Aorta (tissue), 5 donors: ENCODE measurements around the gene STAMBP. TPM values are rescaled to one million over a fixed set of nuclear protein-coding genes. Genes with fewer than 3 reads are reported as not detected.

Experiments used
- ATAC-seq: fragments of 200-7000 bp; cut with Tn5 transposase; one replicate; pipeline ENCODE4 v1.9.1; 2022; ENCODE audit warnings: moderate library complexity; ENCODE audit not compliant: low FRiP score
- DNase-seq, 2 donors: peaks; one replicate each; pipeline ENCODE4 v3.0.0-alpha.2; 2020
- H3K27ac ChIP-seq, 2 donors: one replicate each; pipeline ENCODE4 v1.5.1; 2013; ENCODE audit warnings: low read length in 2 of 2, mild to moderate bottlenecking in 2 of 2, moderate library complexity in 2 of 2, control low read depth in 1 of 2, inconsistent platforms in 1 of 2, low read depth in 1 of 2
- H3K27me3 ChIP-seq, 2 donors: one replicate each; pipeline ENCODE4 v1.6.1; 2013; ENCODE audit warnings: control low read depth in 1 of 2, low read length in 1 of 2, mild to moderate bottlenecking in 1 of 2, moderate library complexity in 1 of 2; ENCODE audit not compliant: insufficient read depth in 2 of 2, control insufficient read depth in 1 of 2
- H3K36me3 ChIP-seq, 2 donors: one replicate each; pipeline ENCODE4 v1.6.1; 2013; ENCODE audit warnings: control low read depth in 1 of 2, low read length in 1 of 2, mild to moderate bottlenecking in 1 of 2; ENCODE audit not compliant: insufficient read depth in 2 of 2, control insufficient read depth in 1 of 2
- H3K4me1 ChIP-seq, 2 donors: one replicate each; pipeline ENCODE4 v1.6.1; 2013; ENCODE audit warnings: low read length in 2 of 2, control low read depth in 1 of 2, mild to moderate bottlenecking in 1 of 2, moderate library complexity in 1 of 2; ENCODE audit not compliant: insufficient read depth in 2 of 2, control insufficient read depth in 1 of 2
- H3K4me3 ChIP-seq, 2 donors: one replicate each; pipeline ENCODE4 v1.5.1; 2013; ENCODE audit warnings: low read length in 2 of 2, control low read depth in 1 of 2, mild to moderate bottlenecking in 1 of 2
- H3K9me3 ChIP-seq: one replicate; pipeline ENCODE4 v1.6.1; 2013; ENCODE audit warnings: mild to moderate bottlenecking, low read length; ENCODE audit not compliant: control insufficient read depth
- WGBS, 2 donors: extraction: QIAGEN DNeasy Blood & Tissue Kit; methylation state at CpG; one replicate each; pipeline ENCODE4 v1.1.7; 2013; 5-methylcytosine and 5-hydroxymethylcytosine counted together
- intact Hi-C, 2 donors: fragments of 100-400 bp; cut with DNase I; formaldehyde crosslinking; loops; one replicate each; pipeline versions ENCODE4 v1.14.2 to v1.15.0; 2022
- polyA plus RNA-seq, 2 donors: library from polyadenylated mRNA; stranded (reverse); fragments of 200-250 nt; gene quantifications; one replicate each; pipeline ENCODE4 v1.2.3, GENCODE V29; 2013
- total RNA-seq, 2 donors: library from RNA; stranded (reverse); fragmentation: NEBNext Ultra II Directional; extraction: Animal tissue kit (Norgen Biotek cat#: 25700); gene quantifications; one replicate each; pipeline ENCODE4 v1.2.1, GENCODE V29; 2021
- donor health status: healthy with polysubstance abuse.
- donor health status: Bipolar disorder and iron deficiency.
- donor health status: DM: no; HTN: no; CAD: no.
- donor health status: DM: no; HTN: no; CAD: no.
- donor health status: DM: yes; HTN: yes; CAD: no.

STAMBP gene
- total and polyA plus RNA-seq, 4 donors: 32.3 to 43.5 (median 32.8) TPM

DNA sequence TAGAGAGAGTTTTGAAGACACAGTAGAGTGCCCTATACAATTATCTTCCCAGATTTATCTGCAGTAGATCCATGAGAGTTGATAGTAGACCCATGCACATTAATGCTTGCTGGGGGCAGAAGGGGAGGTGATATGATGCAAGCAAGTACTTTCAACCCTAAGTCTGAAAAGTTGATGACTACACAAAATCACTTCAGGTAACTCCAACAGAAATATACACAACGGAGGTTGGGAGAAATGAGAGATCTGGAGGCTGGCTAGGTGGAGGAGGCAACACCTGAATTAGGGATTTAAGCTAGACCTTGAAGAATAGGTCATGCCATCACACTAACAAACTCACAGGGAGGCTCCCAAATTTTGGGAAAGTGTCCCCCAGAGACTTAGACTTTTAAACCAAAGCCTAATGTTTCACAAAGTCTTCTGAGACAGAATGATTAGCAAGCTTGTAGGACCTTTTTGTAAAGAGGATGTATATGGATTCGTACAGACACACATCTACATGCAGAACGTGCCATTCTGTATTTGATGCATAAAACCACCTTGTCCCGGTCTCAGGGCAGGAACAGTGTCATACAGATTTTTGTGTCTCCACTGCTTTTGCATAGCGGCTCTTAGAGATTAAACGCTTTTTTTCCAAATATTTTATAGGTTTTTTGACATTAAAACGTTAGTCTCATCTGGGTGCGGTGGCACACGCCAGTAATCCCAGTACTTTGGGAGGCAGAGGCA, 937 bp upstream of the STAMBP start:
- H3K27ac ChIP-seq: no peak overlapping the region
- no peaks in the 10 kb centered on the region for H3K27me3 ChIP-seq
- ATAC-seq (no peak), DNase-seq (no peak)
- 81 to 82% methylated on average over 9 of the region's 9 CpGs for WGBS, 2 donors
- intact Hi-C loops: loop anchor here in 1 of 2 donors (10.0 kb wide), 3 partner anchors 317 to 507 kb away; partner anchors contain the start of gene BOLA3
- no peak overlapping the region for H3K4me3 ChIP-seq
- H3K4me1 ChIP-seq: peaks cover under 1 to 3% of the 10 kb centered on the region in 2 donors
- no peaks in the 10 kb centered on the region for H3K36me3 ChIP-seq
- no peaks in the 10 kb centered on the region for H3K9me3 ChIP-seq

DNA sequence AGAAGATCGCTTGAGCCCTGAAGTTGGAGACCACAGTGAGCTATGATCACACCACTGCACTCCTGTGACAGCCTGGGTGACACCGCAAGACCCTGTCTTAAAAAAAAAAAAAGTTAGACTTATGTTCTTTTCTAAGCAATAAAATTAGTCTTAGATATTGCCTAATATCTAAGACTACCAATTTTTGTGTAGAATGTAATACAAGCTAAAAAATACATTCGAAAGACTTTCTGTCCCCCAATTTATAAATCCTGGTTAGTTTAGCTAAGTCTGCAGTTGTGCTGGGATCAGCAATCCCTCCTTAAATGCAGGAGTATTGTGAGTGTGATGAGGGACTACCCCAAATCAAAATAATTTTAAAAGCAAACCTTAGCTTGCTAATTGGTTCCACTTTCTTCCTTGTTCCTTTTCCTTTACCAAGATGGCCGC, 358 bp upstream of the STAMBP start:
- H3K27ac ChIP-seq: no peak overlapping the region
- peak overlapping the region in 1 of 2 donors; percentile 39 for H3K4me3 ChIP-seq
- WGBS, 2 donors: 62 to 65% methylated on average over 4 of the region's 4 CpGs
- peaks cover 2 to 3% of the 10 kb centered on the region in 2 donors for H3K4me1 ChIP-seq
- H3K9me3 ChIP-seq: no peaks in the 10 kb centered on the region
- intact Hi-C loops: loop anchor here in 1 of 2 donors (10.0 kb wide), 3 partner anchors 316 to 506 kb away; partner anchors contain the start of gene BOLA3
- ATAC-seq: no peak
- DNase-seq: no peak
- H3K36me3 ChIP-seq: no peaks in the 10 kb centered on the region
- no peaks in the 10 kb centered on the region for H3K27me3 ChIP-seq

DNA sequence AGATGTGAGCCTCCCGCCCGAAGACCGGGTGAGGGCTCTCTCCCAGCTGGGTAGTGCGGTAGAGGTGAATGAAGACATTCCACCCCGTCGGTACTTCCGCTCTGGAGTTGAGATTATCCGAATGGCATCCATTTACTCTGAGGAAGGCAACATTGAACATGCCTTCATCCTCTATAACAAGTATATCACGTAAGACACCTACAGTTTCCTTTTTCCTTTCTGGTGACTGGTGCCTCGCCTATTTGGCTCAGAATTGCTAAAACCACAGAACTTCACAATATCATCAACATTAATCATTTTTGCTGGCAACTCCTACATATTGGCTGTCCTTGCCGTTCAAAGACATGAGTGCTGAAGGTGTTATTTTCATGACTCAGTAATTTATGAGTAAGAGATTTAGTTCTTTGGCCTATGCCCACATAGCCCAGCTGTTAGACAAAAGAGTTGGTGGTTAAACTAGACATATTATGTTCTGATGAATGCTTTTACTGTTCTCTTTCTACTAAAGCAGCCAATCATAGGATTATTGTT, 2.2 kb downstream of the STAMBP start:
- Histone ChIP-seq H3K4me3 (no peak overlapping the region), H3K36me3 (peaks cover 0 to 2% of the 10 kb centered on the region in 2 donors), H3K27ac (no peak overlapping the region), H3K9me3 (no peaks in the 10 kb centered on the region), H3K4me1 (peaks cover 2 to 3% of the 10 kb centered on the region in 2 donors), H3K27me3 (no peaks in the 10 kb centered on the region)
- ATAC-seq (no peak), DNase-seq (no peak)
- WGBS, 2 donors: 77 to 78% methylated on average over 11 of the region's 11 CpGs
- intact Hi-C loops: no loop called here

DNA sequence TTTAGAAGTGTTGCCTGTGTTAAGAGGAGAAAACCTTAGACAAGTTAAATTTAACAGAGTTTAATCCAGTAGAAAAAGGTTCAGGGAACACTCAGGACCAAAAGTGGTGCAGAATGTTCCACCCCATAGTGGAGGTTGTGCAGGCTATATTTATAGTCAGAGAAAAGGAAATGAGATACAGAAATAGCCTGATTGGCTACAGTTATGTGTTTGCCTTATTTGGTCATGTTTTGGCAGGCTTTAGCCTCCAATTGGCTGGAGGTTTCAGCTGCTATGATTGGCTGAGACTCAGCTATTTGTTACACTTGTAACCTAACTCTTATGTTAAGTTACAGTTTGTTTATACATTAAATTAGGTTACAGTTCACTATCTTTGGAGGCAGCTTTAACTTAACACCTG, 4.2 kb downstream of the STAMBP start:
- H3K27ac ChIP-seq: peak overlapping the region in 1 of 2 donors; percentile 73
- no peaks in the 10 kb centered on the region for H3K27me3 ChIP-seq
- DNase-seq (no peak), ATAC-seq (no peak)
- no peaks in the 10 kb centered on the region for H3K9me3 ChIP-seq
- H3K4me3 ChIP-seq: no peak overlapping the region
- H3K36me3 ChIP-seq: peaks cover 0 to 2% of the 10 kb centered on the region in 2 donors
- peaks cover 3 to 5% of the 10 kb centered on the region in 2 donors for H3K4me1 ChIP-seq
- intact Hi-C loops: no loop called here

DNA sequence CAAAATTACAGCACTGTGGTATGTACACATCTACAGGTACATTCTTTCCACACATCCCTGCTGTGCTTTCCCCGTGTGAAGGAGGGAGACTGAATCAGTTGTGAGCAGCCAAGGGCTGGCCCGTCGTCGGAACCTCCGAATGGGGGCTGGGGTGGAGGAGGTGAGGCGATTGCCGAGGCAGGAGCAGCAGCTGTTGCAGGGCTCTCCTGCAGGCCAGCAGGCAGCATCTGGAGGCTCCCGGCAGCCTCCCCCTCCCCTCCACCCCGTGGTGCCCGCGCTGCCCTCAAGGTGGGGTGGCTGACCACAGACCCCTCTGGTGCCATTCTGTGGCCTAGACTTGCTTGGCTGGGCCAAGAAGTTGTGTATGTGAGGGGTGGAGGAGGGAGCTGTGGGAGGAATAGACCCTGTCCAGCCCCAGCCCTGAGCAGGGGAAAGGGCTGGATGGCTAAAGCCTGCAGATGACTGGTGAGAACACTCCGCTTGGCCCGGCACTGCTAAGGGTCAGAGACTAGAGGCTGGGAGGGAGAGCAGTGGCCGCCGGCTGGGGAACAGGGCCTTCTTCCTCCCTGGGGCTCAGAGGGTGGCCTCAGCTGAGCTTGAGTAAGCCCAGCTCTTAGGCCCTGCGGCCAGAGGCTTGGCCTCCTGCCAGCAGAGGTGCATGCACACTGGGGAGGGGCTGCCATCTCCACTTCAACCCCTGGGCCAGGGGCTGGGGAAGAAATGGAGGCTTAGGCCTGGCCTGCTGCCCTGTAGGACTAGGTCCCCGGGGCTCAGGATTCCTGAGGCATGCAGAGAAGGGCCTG, 7.6 kb downstream of the STAMBP start:
- Histone ChIP-seq H3K27ac (no peak overlapping the region), H3K36me3 (peaks cover 0 to 2% of the 10 kb centered on the region in 2 donors), H3K9me3 (no peaks in the 10 kb centered on the region), H3K4me1 (peaks cover 3 to 5% of the 10 kb centered on the region in 2 donors), H3K4me3 (no peak overlapping the region), H3K27me3 (no peaks in the 10 kb centered on the region)
- DNase-seq (peak in 1 of 2 donors; percentile 77), ATAC-seq (peak; percentile 48)
- WGBS, 2 donors: 79 to 83% methylated on average over 17 of the region's 17 CpGs
- intact Hi-C loops: no loop called here

DNA sequence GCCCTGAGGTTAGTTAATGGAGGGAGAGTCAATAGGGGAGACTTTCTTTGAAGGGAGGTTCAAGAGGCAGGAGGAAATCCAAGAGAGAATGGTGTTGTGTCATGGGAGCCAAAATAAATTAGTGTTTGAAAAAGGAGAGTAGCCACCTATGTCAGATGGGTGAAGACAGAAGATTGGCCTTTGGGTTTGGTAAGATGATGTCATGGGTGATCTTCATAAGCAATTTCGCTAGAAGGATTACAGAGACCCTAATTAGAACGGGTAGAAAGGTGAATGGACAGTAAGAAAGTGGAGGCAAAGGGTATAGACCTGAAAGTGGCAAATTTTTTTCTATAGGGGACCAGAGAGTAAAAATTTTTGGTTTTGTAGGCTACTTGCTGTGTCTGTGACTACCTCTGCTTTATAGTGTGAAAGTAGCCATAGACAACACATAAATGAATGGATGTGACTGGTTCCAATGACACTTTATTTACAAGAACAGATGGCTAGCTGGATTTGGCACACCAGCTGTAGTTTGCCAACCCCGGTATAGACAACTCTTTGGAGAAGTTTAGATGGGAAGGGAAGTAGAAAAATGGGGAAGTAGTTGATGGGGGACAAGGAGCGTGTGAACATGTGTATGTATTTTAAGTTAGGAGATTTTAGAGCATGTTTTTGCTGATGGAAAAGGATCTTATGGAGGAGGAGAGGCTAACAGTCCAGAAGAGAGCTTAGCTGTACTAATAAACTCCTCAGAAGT, 9.3 kb downstream of the STAMBP start:
- H3K4me1 ChIP-seq: peaks cover 0 to 2% of the 10 kb centered on the region in 2 donors
- peak overlapping the region in 1 of 2 donors; percentile 22 for H3K27ac ChIP-seq
- no peaks in the 10 kb centered on the region for H3K9me3 ChIP-seq
- peaks cover 0 to 2% of the 10 kb centered on the region in 2 donors for H3K36me3 ChIP-seq
- 85 to 90% methylated on average over 4 of the region's 4 CpGs for WGBS, 2 donors
- no peaks in the 10 kb centered on the region for H3K27me3 ChIP-seq
- intact Hi-C loops: no loop called here
- no peak for ATAC-seq
- no peak for DNase-seq
- H3K4me3 ChIP-seq: no peak overlapping the region

DNA sequence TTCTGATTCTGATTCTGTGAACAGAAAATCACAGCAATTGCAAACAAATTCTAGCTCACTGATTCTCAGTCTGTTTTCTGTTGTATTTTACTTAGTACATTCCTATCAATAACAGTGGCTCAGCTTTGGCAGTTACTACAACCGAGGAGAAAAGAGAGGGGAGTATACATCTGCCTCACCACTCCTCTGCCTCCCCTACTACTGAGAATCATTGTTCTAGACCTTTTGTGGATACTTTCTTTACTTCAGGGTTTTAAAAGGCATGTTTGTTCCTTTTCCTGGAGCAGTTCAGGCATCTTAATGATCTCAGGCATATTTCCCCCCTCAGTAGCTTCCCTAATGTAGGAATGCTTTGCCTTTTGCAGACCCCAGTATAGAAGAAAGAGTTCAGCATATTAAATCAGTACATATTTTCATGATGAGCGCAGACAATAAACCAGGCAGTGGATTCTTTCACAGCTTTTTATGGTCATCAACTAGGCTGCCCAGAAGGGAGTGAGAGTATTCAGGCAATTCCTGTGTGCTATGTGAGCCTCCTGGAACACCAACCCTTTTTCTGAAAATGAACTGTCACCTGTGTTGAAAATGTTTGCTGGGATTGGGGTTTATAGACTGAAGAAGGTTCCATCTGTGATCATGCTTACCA, 10.3 kb downstream of the STAMBP start:
- ATAC-seq (no peak), DNase-seq (no peak)
- Histone ChIP-seq H3K36me3 (peaks cover 0 to 2% of the 10 kb centered on the region in 2 donors), H3K27me3 (no peaks in the 10 kb centered on the region), H3K27ac (peak overlapping the region; percentile 18 to 22), H3K4me1 (peaks cover 0 to 2% of the 10 kb centered on the region in 2 donors), H3K9me3 (no peaks in the 10 kb centered on the region), H3K4me3 (no peak overlapping the region)
- WGBS, 2 donors: 47 to 48% methylated on average over 2 of the region's 2 CpGs
- intact Hi-C loops: no loop called here
